PC-9 (cell line): ENCODE results near the gene CHCT1. TPM values are rescaled to one million over a fixed set of nuclear protein-coding genes. Genes with fewer than 3 reads are reported as not detected.
"Not testable (repeated sequence)": the region's sequence is repeated elsewhere in the genome, so short reads cannot be mapped to it uniquely, and the experiment has no call there.

Source experiments
- BruUV-seq: library from RNA; stranded (reverse); fragments of 400-500 nt; replicated peaks from 2 replicates; lab custom pipeline; 2021; lab: Mats Ljungman, UMichigan
- CTCF ChIA-PET: fragments of 300-600 bp; sonication (Branson Sonifier 250); formaldehyde crosslinking; loops from one replicate; lab custom pipeline; 2022; ENCODE audit warnings: antibody characterized with exemption; lab: Charles Lee
- POLR2A ChIA-PET: fragments of 300-600 bp; sonication (Branson Sonifier 250); formaldehyde crosslinking; loops from one replicate; lab custom pipeline; 2022; ENCODE audit warnings: antibody characterized with exemption; ENCODE audit not compliant: unreplicated experiment; lab: Charles Lee
- DNase-seq, 2 experiments: peaks; one replicate each; pipeline versions ENCODE4 v3.0.0 to v3.0.0-alpha.2; 2015 to 2022; ENCODE audit warnings: mixed read lengths in 1 of 2
- H2AFZ ChIP-seq: fragments of 200-600 bp; sonication (generic); 2 replicates; pipeline ENCODE4 v1.8.1; 2017; ENCODE audit warnings: antibody characterized with exemption
- H3F3A ChIP-seq: fragments of 200-600 bp; sonication (generic); 2 replicates; pipeline ENCODE4 v1.8.1; 2017; ENCODE audit warnings: antibody characterized with exemption, mild to moderate bottlenecking, low read depth; ENCODE audit not compliant: insufficient read depth
- H3K27ac ChIP-seq: fragments of 200-600 bp; sonication (generic); 2 replicates; pipeline ENCODE4 v1.6.1; 2016; ENCODE audit warnings: mixed run types
- H3K27me3 ChIP-seq: fragments of 200-600 bp; sonication (generic); 2 replicates; pipeline ENCODE4 v1.6.1; 2016; ENCODE audit warnings: low read depth, mixed run types; ENCODE audit not compliant: insufficient read depth
- H3K36me3 ChIP-seq: fragments of 200-600 bp; sonication (generic); 2 replicates; pipeline ENCODE4 v1.6.1; 2016; ENCODE audit warnings: low read depth, mixed run types
- H3K4me1 ChIP-seq: fragments of 200-600 bp; sonication (generic); replicated peaks from 2 replicates; pipeline ENCODE4 v1.6.1; 2016; ENCODE audit warnings: mixed run types; ENCODE audit not compliant: insufficient read depth
- H3K4me2 ChIP-seq: fragments of 200-600 bp; sonication (generic); 2 replicates; pipeline ENCODE4 v1.6.1; 2017; ENCODE audit warnings: mixed run types
- H3K4me3 ChIP-seq: fragments of 200-600 bp; sonication (generic); 2 replicates; pipeline ENCODE4 v1.6.1; 2016; ENCODE audit warnings: mixed run types
- H3K79me2 ChIP-seq: fragments of 200-600 bp; sonication (generic); 2 replicates; pipeline ENCODE4 v1.6.1; 2017; ENCODE audit warnings: low read depth, mixed run types
- H3K9me2 ChIP-seq: fragments of 200-600 bp; sonication (generic); 2 replicates; pipeline ENCODE4 v1.8.1; 2017; ENCODE audit warnings: mild to moderate bottlenecking; ENCODE audit not compliant: insufficient read depth
- H3K9me3 ChIP-seq: fragments of 200-600 bp; sonication (generic); 2 replicates; pipeline ENCODE4 v1.8.1; 2016; ENCODE audit warnings: low read depth; ENCODE audit not compliant: insufficient read depth
- H4K20me1 ChIP-seq: fragments of 200-600 bp; sonication (generic); 2 replicates; pipeline ENCODE4 v1.8.1; 2017; ENCODE audit not compliant: insufficient read depth
- CTCF ChIP-seq: fragments of 200-600 bp; sonication (generic); conservative IDR thresholded peaks from 2 replicates; pipeline ENCODE4 v1.6.1; 2017; ENCODE audit warnings: mixed run types, antibody characterized with exemption, mild to moderate bottlenecking, moderate library complexity
- EZH2 ChIP-seq: fragments of 200-600 bp; sonication (generic); IDR thresholded peaks from 2 replicates; pipeline ENCODE4 v1.8.0; 2017; ENCODE audit warnings: antibody characterized with exemption, low read depth
- intact Hi-C: fragments of 100-400 bp; cut with micrococcal nuclease; formaldehyde crosslinking; loops from one replicate; pipeline ENCODE4 v1.10.0; 2022; ENCODE audit not compliant: unreplicated experiment
- total RNA-seq: library from RNA; stranded (reverse); gene quantifications from 2 replicates; pipeline ENCODE4 v1.2.3, GENCODE V29; 2021

The CHCT1 gene
- total RNA-seq, 1 experiment from 2014 or later: not detected

- no peak overlapping the region for H2AFZ ChIP-seq
- no peaks in the 10 kb centered on the region for H3K9me3 ChIP-seq
- TF ChIP-seq CTCF (no peak), EZH2 (no peak)
- intact Hi-C loops: no loop called here
- H3K4me2 ChIP-seq: no peak overlapping the region
- no peak for DNase-seq
- H3K4me3 ChIP-seq: no peak overlapping the region
- ChIA-PET POLR2A (no interaction called here), CTCF (interaction anchor here (0.5 kb wide), 1 partner anchor 30 kb away, joined by 3 read pairs; no protein-coding TSS in a partner anchor)
- H3F3A ChIP-seq: no peaks in the 10 kb centered on the region
- no peaks in the 10 kb centered on the region for H3K9me2 ChIP-seq
- no peaks in the 10 kb centered on the region; the same call in 1 of the 2 replicates for H3K4me1 ChIP-seq
- H4K20me1 ChIP-seq: no peaks in the 10 kb centered on the region
- no peaks in the 10 kb centered on the region for H3K79me2 ChIP-seq
- H3K27ac ChIP-seq: no peak overlapping the region
- no peaks in the 10 kb centered on the region for H3K36me3 ChIP-seq
- no peaks in the 10 kb centered on the region for H3K27me3 ChIP-seq
- BruUV-seq: no TSS peak
Observed at GRCh38 chr17:60426596-60426995, 4.3 kb downstream of the CHCT1 start.

GRCh38 chr17:60428491-60428890, 6.2 kb downstream of the CHCT1 start:
- H3K36me3 ChIP-seq, H3K27ac ChIP-seq, H3K9me2 ChIP-seq, H3K79me2 ChIP-seq, intact Hi-C loops, H3K4me1 ChIP-seq, DNase-seq, BruUV-seq, H3K4me2 ChIP-seq, H3K27me3 ChIP-seq, H4K20me1 ChIP-seq, H3K4me3 ChIP-seq, H3F3A ChIP-seq, H2AFZ ChIP-seq, H3K9me3 ChIP-seq: not testable (repeated sequence)
- CTCF ChIA-PET: interaction anchor here (0.6 kb wide), 1 partner anchor 55 kb away, joined by 9 read pairs; no protein-coding TSS in a partner anchor
- POLR2A ChIA-PET: interaction anchor here (0.6 kb wide), 3 partner anchors 51 to 195 kb away, joined by 3 to 6 read pairs (median 3); no protein-coding TSS in a partner anchor

DNA sequence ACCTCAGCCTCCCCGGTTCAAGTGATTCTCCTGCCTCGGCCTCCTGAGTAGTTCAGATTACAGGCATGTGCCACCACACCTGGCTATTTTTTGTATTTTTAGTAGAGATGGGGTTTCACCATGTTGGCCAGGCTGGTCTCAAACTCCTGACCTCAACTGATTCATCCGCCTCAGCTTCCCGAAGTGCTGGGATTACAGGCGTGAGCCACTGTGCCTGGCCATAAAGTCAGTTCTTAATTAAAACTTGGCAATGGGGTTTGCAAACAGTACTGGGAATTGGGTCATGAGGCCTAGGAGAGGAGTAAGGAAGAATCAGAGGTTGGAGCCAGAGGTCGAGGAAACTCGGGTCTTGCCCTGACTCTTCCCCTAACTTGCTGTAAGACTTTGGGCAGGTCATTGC, 8.3 kb downstream of the CHCT1 start:
- POLR2A ChIA-PET, H2AFZ ChIP-seq, H3K27me3 ChIP-seq, DNase-seq, H3K4me3 ChIP-seq, H3K4me2 ChIP-seq, H3K27ac ChIP-seq, H4K20me1 ChIP-seq, BruUV-seq, H3K4me1 ChIP-seq, H3K79me2 ChIP-seq, H3F3A ChIP-seq, H3K9me2 ChIP-seq, CTCF ChIA-PET, H3K36me3 ChIP-seq, H3K9me3 ChIP-seq: not testable (repeated sequence)
- intact Hi-C loops: loop anchor here (10.0 kb wide), 1 partner anchor 206 kb away; no protein-coding TSS in a partner anchor

- H3F3A ChIP-seq, H3K9me3 ChIP-seq, H3K4me2 ChIP-seq, H3K36me3 ChIP-seq, H3K27ac ChIP-seq, H2AFZ ChIP-seq, H3K9me2 ChIP-seq, H3K4me1 ChIP-seq, DNase-seq, H3K4me3 ChIP-seq, BruUV-seq, H4K20me1 ChIP-seq, POLR2A ChIA-PET, H3K79me2 ChIP-seq, H3K27me3 ChIP-seq: not testable (repeated sequence)
- intact Hi-C loops: loop anchor here (10.0 kb wide), 1 partner anchor 209 kb away; no protein-coding TSS in a partner anchor
- CTCF ChIA-PET: interaction anchor here (0.6 kb wide), 1 partner anchor 189 kb away, joined by 7 read pairs; no protein-coding TSS in a partner anchor
Observed at GRCh38 chr17:60433021-60433997, 11.0 kb downstream of the CHCT1 start.
